HEK293 (cell line): ENCODE measurements around the gene C6orf47.

Experiments
- GLI4 ChIP-seq: fragments of 450-650 bp; formaldehyde crosslinking; IDR thresholded peaks from 2 replicates; pipeline ENCODE4 v1.5.1; 2016; ENCODE audit warnings: missing biosample characterization, missing genetic modification characterization
- GLIS2 ChIP-seq: fragments of 450-650 bp; formaldehyde crosslinking; IDR thresholded peaks from 2 replicates; pipeline ENCODE4 v1.5.1; 2016; ENCODE audit warnings: missing biosample characterization, missing genetic modification characterization
- KLF16 ChIP-seq: fragments of 450-650 bp; formaldehyde crosslinking; IDR thresholded peaks from 2 replicates; pipeline ENCODE4 v1.5.1; 2017; ENCODE audit warnings: missing biosample characterization, missing genetic modification characterization
- MZF1 ChIP-seq: fragments of 450-650 bp; formaldehyde crosslinking; IDR thresholded peaks from 2 replicates; pipeline ENCODE4 v1.5.1; 2017; ENCODE audit warnings: missing biosample characterization, missing genetic modification characterization, borderline replicate concordance
- PRDM4 ChIP-seq: fragments of 450-650 bp; formaldehyde crosslinking; IDR thresholded peaks from 2 replicates; pipeline ENCODE4 v1.5.1; 2017; ENCODE audit warnings: missing biosample characterization, missing genetic modification characterization
- SETDB1 ChIP-seq: IDR thresholded peaks from one replicate; pipeline ENCODE4 v1.6.1; 2017; ENCODE audit warnings: mild to moderate bottlenecking, low read length, moderate library complexity, mixed read lengths; ENCODE audit not compliant: insufficient read length
- SP2 ChIP-seq: fragments of 450-650 bp; formaldehyde crosslinking; IDR thresholded peaks from 2 replicates; pipeline ENCODE4 v1.5.1; 2016; ENCODE audit warnings: missing biosample characterization, missing genetic modification characterization
- SP7 ChIP-seq: fragments of 450-650 bp; formaldehyde crosslinking; IDR thresholded peaks from 2 replicates; pipeline ENCODE4 v1.5.1; 2016; ENCODE audit warnings: missing biosample characterization, missing genetic modification characterization
- ZBTB17 ChIP-seq: fragments of 450-650 bp; formaldehyde crosslinking; IDR thresholded peaks from 2 replicates; pipeline ENCODE4 v1.5.1; 2016; ENCODE audit warnings: missing biosample characterization, missing genetic modification characterization
- ZBTB20 ChIP-seq: fragments of 450-650 bp; formaldehyde crosslinking; IDR thresholded peaks from 2 replicates; pipeline ENCODE4 v1.5.1; 2016; ENCODE audit warnings: missing biosample characterization, missing genetic modification characterization
- ZBTB48 ChIP-seq: fragments of 450-650 bp; formaldehyde crosslinking; IDR thresholded peaks from 2 replicates; pipeline ENCODE4 v1.5.1; 2016; ENCODE audit warnings: missing biosample characterization, missing genetic modification characterization
- ZEB2 ChIP-seq: fragments of 450-650 bp; formaldehyde crosslinking; IDR thresholded peaks from 2 replicates; pipeline ENCODE4 v1.5.1; 2016; ENCODE audit warnings: missing biosample characterization, missing genetic modification characterization
- ZFHX2 ChIP-seq: fragments of 450-650 bp; formaldehyde crosslinking; conservative IDR thresholded peaks from 2 replicates; pipeline ENCODE4 v1.5.1; 2016; ENCODE audit warnings: missing biosample characterization, missing genetic modification characterization
- ZNF121 ChIP-seq: fragments of 450-650 bp; formaldehyde crosslinking; IDR thresholded peaks from 2 replicates; pipeline ENCODE4 v1.5.1; 2016; ENCODE audit warnings: missing biosample characterization, missing genetic modification characterization
- ZNF335 ChIP-seq: fragments of 450-650 bp; formaldehyde crosslinking; conservative IDR thresholded peaks from 2 replicates; pipeline ENCODE4 v1.5.1; 2016; ENCODE audit warnings: missing biosample characterization, missing genetic modification characterization
- ZNF341 ChIP-seq: fragments of 450-650 bp; formaldehyde crosslinking; IDR thresholded peaks from 2 replicates; pipeline ENCODE4; 2016; ENCODE audit warnings: low read depth, missing biosample characterization, missing genetic modification characterization
- ZNF555 ChIP-seq: fragments of 450-650 bp; formaldehyde crosslinking; conservative IDR thresholded peaks from 2 replicates; pipeline ENCODE4 v1.5.1; 2017; ENCODE audit warnings: missing biosample characterization, mild to moderate bottlenecking, missing genetic modification characterization, inconsistent platforms
- ZNF596 ChIP-seq: fragments of 450-650 bp; IDR thresholded peaks from 2 replicates; pipeline ENCODE4 v1.5.0; 2018; ENCODE audit warnings: missing biosample characterization, mild to moderate bottlenecking, missing genetic modification characterization, moderate library complexity
- ZNF660 ChIP-seq: fragments of 450-650 bp; IDR thresholded peaks from 2 replicates; pipeline ENCODE4 v1.5.1; 2018; ENCODE audit warnings: missing biosample characterization, mild to moderate bottlenecking, missing genetic modification characterization
- ZSCAN5A ChIP-seq: fragments of 450-650 bp; formaldehyde crosslinking; IDR thresholded peaks from 2 replicates; pipeline ENCODE4 v1.5.1; 2016; ENCODE audit warnings: missing biosample characterization, missing genetic modification characterization
- ZXDB ChIP-seq: fragments of 450-650 bp; formaldehyde crosslinking; IDR thresholded peaks from 2 replicates; pipeline ENCODE4 v1.5.1; 2016; ENCODE audit warnings: missing biosample characterization, missing genetic modification characterization
- TF ChIP-seq, protein P1 (sequence below): fragments of 450-650 bp; formaldehyde crosslinking; IDR thresholded peaks from 2 replicates; pipeline ENCODE4 v1.5.1; 2016; ENCODE audit warnings: missing biosample characterization, missing genetic modification characterization
- TF ChIP-seq, protein P2 (sequence below): fragments of 450-650 bp; formaldehyde crosslinking; IDR thresholded peaks from 2 replicates; pipeline ENCODE4 v1.5.1; 2016; ENCODE audit warnings: missing biosample characterization, missing genetic modification characterization
- TF ChIP-seq, protein P3 (sequence below): fragments of 450-650 bp; formaldehyde crosslinking; IDR thresholded peaks from 2 replicates; pipeline ENCODE4 v1.5.1; 2017; ENCODE audit warnings: missing biosample characterization, missing genetic modification characterization
- TF ChIP-seq, protein P4 (sequence below): fragments of 450-650 bp; formaldehyde crosslinking; IDR thresholded peaks from 2 replicates; pipeline ENCODE4 v1.5.1; 2016; ENCODE audit warnings: missing biosample characterization, missing genetic modification characterization
- TF ChIP-seq, protein P5 (sequence below): fragments of 450-650 bp; formaldehyde crosslinking; IDR thresholded peaks from 2 replicates; pipeline ENCODE4 v1.5.1; 2016; ENCODE audit warnings: missing biosample characterization, missing genetic modification characterization

Gene C6orf47

GRCh38 chr6:31619805-31620585 is 40.6 kb downstream of the C6orf47 start (continued):
- peak; percentile 47; the same call in 1 of the 2 replicates for TF ChIP-seq PRDM4 (tag by site-specific recombination)
- TF ChIP-seq ZNF660 (tag by site-specific recombination): peak; percentile 48; the same call in 1 of the 2 replicates
- TF ChIP-seq ZXDB (tag by site-specific recombination): peak; percentile 62
- TF ChIP-seq, protein P1, sequence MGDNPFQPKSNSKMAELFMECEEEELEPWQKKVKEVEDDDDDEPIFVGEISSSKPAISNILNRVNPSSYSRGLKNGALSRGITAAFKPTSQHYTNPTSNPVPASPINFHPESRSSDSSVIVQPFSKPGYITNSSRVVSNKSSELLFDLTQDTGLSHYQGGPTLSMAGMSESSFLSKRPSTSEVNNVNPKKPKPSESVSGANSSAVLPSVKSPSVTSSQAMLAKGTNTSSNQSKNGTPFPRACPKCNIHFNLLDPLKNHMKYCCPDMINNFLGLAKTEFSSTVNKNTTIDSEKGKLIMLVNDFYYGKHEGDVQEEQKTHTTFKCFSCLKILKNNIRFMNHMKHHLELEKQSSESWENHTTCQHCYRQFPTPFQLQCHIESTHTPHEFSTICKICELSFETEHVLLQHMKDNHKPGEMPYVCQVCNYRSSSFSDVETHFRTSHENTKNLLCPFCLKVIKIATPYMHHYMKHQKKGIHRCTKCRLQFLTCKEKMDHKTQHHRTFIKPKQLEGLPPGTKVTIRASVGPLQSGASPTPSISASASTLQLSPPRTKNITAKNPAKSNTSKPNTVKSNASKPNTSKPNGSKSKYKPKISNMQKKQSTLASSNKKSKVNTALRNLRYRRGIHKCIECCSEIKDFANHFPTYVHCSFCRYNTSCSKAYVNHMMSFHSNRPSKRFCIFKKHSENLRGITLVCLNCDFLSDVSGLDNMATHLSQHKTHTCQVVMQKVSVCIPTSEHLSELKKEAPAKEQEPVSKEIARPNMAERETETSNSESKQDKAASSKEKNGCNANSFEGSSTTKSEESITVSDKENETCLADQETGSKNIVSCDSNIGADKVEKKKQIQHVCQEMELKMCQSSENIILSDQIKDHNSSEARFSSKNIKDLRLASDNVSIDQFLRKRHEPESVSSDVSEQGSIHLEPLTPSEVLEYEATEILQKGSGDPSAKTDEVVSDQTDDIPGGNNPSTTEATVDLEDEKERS (tag by site-specific recombination): no peak
- peak; percentile 62 for TF ChIP-seq SP7 (tag by site-specific recombination)
- TF ChIP-seq, protein P2, sequence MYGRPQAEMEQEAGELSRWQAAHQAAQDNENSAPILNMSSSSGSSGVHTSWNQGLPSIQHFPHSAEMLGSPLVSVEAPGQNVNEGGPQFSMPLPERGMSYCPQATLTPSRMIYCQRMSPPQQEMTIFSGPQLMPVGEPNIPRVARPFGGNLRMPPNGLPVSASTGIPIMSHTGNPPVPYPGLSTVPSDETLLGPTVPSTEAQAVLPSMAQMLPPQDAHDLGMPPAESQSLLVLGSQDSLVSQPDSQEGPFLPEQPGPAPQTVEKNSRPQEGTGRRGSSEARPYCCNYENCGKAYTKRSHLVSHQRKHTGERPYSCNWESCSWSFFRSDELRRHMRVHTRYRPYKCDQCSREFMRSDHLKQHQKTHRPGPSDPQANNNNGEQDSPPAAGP (tag by site-specific recombination): peak; percentile 86
- TF ChIP-seq, protein P3, sequence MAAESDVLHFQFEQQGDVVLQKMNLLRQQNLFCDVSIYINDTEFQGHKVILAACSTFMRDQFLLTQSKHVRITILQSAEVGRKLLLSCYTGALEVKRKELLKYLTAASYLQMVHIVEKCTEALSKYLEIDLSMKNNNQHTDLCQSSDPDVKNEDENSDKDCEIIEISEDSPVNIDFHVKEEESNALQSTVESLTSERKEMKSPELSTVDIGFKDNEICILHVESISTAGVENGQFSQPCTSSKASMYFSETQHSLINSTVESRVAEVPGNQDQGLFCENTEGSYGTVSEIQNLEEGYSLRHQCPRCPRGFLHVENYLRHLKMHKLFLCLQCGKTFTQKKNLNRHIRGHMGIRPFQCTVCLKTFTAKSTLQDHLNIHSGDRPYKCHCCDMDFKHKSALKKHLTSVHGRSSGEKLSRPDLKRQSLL (tag by site-specific recombination): no peak
- TF ChIP-seq, protein P4, sequence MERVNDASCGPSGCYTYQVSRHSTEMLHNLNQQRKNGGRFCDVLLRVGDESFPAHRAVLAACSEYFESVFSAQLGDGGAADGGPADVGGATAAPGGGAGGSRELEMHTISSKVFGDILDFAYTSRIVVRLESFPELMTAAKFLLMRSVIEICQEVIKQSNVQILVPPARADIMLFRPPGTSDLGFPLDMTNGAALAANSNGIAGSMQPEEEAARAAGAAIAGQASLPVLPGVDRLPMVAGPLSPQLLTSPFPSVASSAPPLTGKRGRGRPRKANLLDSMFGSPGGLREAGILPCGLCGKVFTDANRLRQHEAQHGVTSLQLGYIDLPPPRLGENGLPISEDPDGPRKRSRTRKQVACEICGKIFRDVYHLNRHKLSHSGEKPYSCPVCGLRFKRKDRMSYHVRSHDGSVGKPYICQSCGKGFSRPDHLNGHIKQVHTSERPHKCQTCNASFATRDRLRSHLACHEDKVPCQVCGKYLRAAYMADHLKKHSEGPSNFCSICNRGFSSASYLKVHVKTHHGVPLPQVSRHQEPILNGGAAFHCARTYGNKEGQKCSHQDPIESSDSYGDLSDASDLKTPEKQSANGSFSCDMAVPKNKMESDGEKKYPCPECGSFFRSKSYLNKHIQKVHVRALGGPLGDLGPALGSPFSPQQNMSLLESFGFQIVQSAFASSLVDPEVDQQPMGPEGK (tag by site-specific recombination): peak; percentile 90
- TF ChIP-seq MZF1: no peak
- TF ChIP-seq GLIS2 (tag by site-specific recombination): peak; percentile 76
- TF ChIP-seq ZEB2 (tag by site-specific recombination): peak; percentile 83
- TF ChIP-seq ZNF555 (tag by site-specific recombination): no peak
- TF ChIP-seq, protein P5, sequence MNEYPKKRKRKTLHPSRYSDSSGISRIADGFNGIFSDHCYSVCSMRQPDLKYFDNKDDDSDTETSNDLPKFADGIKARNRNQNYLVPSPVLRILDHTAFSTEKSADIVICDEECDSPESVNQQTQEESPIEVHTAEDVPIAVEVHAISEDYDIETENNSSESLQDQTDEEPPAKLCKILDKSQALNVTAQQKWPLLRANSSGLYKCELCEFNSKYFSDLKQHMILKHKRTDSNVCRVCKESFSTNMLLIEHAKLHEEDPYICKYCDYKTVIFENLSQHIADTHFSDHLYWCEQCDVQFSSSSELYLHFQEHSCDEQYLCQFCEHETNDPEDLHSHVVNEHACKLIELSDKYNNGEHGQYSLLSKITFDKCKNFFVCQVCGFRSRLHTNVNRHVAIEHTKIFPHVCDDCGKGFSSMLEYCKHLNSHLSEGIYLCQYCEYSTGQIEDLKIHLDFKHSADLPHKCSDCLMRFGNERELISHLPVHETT (tag by site-specific recombination): peak; percentile 35; the same call in 1 of the 2 replicates
- no peak for TF ChIP-seq ZNF121 (tag by site-specific recombination)
- TF ChIP-seq KLF16 (tag by site-specific recombination): peak; percentile 94
- no peak for TF ChIP-seq ZNF341 (tag by site-specific recombination)
- peak; percentile 97 for TF ChIP-seq SP2 (tag by site-specific recombination)
- TF ChIP-seq ZSCAN5A (tag by site-specific recombination): no peak
- peak; percentile 26; the same call in 1 of the 2 replicates for TF ChIP-seq ZBTB48
- peak; percentile 48 for TF ChIP-seq SETDB1
- TF ChIP-seq GLI4 (tag by site-specific recombination): no peak
- peak; percentile 87 for TF ChIP-seq ZBTB17 (tag by site-specific recombination)
- TF ChIP-seq ZFHX2 (tag by site-specific recombination): peak; percentile 86
- TF ChIP-seq ZBTB20: peak; percentile 69
- peak; percentile 84 for TF ChIP-seq ZNF335 (tag by site-specific recombination)
- TF ChIP-seq ZNF596: no peak
